Ascending aorta (tissue), 2 donors: ENCODE results near the gene KDM1B. TPM values are rescaled to one million over a fixed set of nuclear protein-coding genes. Genes with fewer than 3 reads are reported as not detected.

Source experiments
- DNase-seq, 2 donors: peaks; one replicate each; pipeline ENCODE4 v3.0.0-alpha.2; 2019; ENCODE audit warnings: low spot score in 2 of 2
- H3K27ac ChIP-seq, 2 donors: fragments of 200-600 bp; sonication (generic); one replicate each; pipeline ENCODE4 v1.5.1; 2016 to 2017; ENCODE audit warnings: mild to moderate bottlenecking in 1 of 2
- H3K27me3 ChIP-seq: fragments of 200-600 bp; sonication (generic); one replicate; pipeline ENCODE4 v1.5.1; 2017
- H3K36me3 ChIP-seq, 2 donors: fragments of 200-600 bp; sonication (generic); one replicate each; pipeline ENCODE4 v1.5.1; 2016
- H3K4me1 ChIP-seq, 2 donors: fragments of 200-600 bp; sonication (generic); one replicate each; pipeline ENCODE4 v1.5.1; 2016 to 2017; ENCODE audit warnings: mild to moderate bottlenecking in 1 of 2
- H3K4me3 ChIP-seq, 2 donors: fragments of 200-600 bp; sonication (generic); one replicate each; pipeline ENCODE4 v1.5.1; 2016 to 2017; ENCODE audit warnings: mild to moderate bottlenecking in 1 of 2
- H3K9me3 ChIP-seq, 2 donors: fragments of 200-600 bp; sonication (generic); one replicate each; pipeline ENCODE4 v1.5.1; 2016
- CTCF ChIP-seq, 3 experiments: fragments of 200-600 bp in 2 of 3; fragments of 450-650 bp in 1 of 3; sonication (generic) in 2 of 3; IDR thresholded peaks; one replicate each; pipeline ENCODE4 v1.5.1; 2016 to 2019; ENCODE audit warnings: antibody characterized with exemption in 3 of 3, mild to moderate bottlenecking in 1 of 3, moderate library complexity in 1 of 3
- intact Hi-C: fragments of 100-400 bp; cut with DNase I; formaldehyde crosslinking; loops from one replicate; pipeline ENCODE4 v1.15.1; 2023
- total RNA-seq: library from RNA; depleted of rRNA; stranded (reverse); fragments of >200 nt; gene quantifications from one replicate; pipeline ENCODE4 v1.1.0, GENCODE V29; 2016

The KDM1B gene
- total RNA-seq, 1 donor from 2014 or later = 4.9 TPM

DNA sequence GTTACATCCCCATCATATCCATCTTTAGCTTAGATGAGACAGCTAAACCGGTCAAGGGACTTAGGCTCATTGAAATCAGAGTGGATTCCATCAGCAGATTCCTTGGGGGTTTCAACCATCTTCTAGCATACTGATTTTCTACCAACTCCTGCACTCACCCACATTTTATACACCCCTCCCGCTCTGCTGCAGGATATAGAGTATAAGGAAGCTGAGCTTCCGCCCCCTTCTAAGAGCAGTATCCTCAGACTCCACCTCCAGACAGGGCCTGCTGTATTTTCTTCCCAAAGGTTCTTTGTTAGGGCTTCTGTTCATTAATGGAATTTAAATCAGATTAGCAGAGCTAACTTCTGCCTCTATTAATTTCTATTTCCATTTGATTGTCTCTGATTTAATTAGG lies 22.9 kb upstream of the KDM1B start:
- no peak for TF ChIP-seq CTCF (IDR thresholded peaks at IDR 0.05)
- no peak overlapping the region for H3K27ac ChIP-seq
- peaks cover 9 to 30% of the 10 kb centered on the region in 2 donors for H3K36me3 ChIP-seq
- H3K4me3 ChIP-seq = no peak overlapping the region
- DNase-seq = no peak
- intact Hi-C loops = no loop called here
- H3K4me1 ChIP-seq = no peaks in the 10 kb centered on the region
- H3K9me3 ChIP-seq = no peaks in the 10 kb centered on the region
- no peaks in the 10 kb centered on the region for H3K27me3 ChIP-seq

DNA sequence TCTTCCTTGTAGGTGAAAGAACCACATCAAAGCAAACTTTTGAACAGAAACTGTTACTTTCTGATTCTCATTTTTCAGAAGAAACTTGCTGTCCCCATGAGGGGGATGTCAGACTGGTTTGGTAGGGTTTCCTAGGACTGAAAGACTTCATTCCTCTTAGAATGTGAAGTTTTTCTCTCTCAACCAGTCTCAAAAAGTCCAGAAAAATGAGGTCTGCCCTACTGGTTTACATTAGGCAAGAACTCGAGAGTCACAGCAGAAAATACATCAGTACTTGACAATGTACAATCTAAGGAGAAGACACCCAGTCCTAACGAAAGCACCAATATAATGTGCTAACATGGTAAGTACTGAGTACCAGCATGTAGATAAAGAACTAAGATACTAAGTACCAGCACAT lies 20.1 kb upstream of the KDM1B start:
- no peak overlapping the region for H3K27ac ChIP-seq
- intact Hi-C loops = no loop called here
- no peaks in the 10 kb centered on the region for H3K9me3 ChIP-seq
- DNase-seq = no peak
- no peaks in the 10 kb centered on the region for H3K27me3 ChIP-seq
- TF ChIP-seq CTCF (IDR thresholded peaks at IDR 0.05) = no peak
- H3K4me1 ChIP-seq = no peaks in the 10 kb centered on the region
- H3K36me3 ChIP-seq = peaks cover 7 to 36% of the 10 kb centered on the region in 2 donors
- no peak overlapping the region for H3K4me3 ChIP-seq

DNA sequence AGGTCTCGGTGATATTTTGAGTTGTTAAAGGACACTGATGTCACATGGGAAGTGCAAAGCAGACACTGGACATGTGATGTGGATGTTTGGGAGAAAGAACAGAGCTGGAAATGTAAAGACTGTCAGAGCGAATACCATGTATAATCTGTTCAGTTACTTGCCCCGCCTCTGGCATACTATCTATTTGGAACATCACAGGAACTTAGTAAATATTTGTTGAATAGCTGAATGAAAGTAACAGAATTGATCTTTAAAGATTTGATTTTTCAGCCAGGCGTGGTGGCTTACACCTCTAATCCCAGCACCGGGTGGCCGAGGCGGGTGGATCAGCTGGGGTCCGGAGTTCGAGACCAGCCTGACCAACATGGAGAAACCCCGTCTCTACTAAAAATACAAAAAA lies 19.0 kb upstream of the KDM1B start:
- Histone ChIP-seq H3K36me3 (peaks cover 6 to 44% of the 10 kb centered on the region in 2 donors), H3K4me1 (no peaks in the 10 kb centered on the region), H3K27me3 (no peaks in the 10 kb centered on the region), H3K9me3 (no peaks in the 10 kb centered on the region), H3K27ac (no peak overlapping the region), H3K4me3 (no peak overlapping the region)
- TF ChIP-seq CTCF (IDR thresholded peaks at IDR 0.05) = no peak
- intact Hi-C loops = no loop called here
- DNase-seq = no peak

GRCh38 chr6:18138906-18139305 lies 16.3 kb upstream of the KDM1B start:
- Histone ChIP-seq H3K27me3 (no peaks in the 10 kb centered on the region), H3K4me1 (no peaks in the 10 kb centered on the region), H3K9me3 (no peaks in the 10 kb centered on the region), H3K27ac (no peak overlapping the region), H3K4me3 (no peak overlapping the region), H3K36me3 (peaks cover 15 to 47% of the 10 kb centered on the region in 2 donors)
- intact Hi-C loops = no loop called here
- no peak for DNase-seq
- TF ChIP-seq CTCF (IDR thresholded peaks at IDR 0.05) = no peak

DNA sequence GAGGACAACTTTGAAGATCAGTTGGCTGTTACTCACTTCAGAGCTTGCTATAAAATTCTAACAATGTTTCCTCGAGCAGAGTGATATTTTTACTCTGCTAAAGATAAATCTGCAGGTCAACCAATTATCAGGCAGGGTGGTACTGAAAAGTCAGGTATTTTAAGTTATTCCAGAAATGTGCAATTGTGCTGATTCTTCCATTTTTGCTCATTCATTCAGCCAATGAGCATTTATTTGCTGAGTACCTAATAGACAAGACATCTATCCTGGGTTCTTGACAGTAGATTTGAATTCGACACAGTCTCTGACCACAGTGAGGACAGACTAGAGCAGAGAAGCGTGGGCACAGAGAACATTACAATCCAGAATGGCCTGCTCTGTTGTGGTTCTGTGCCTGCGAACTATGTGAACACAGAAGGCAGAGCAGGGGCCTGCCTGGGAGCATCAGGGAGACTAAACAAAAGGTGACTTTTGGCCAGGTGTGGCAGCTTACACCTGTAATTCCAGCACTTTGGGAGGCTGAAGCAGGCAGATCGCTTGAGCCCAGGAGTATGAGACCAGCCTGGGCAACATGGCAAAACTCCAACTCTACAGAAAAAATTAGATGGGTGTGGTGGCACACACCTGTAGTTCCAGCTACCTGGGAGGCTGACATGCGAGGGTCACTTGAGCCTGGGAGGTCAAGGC lies 15.1 kb upstream of the KDM1B start:
- no peaks in the 10 kb centered on the region for H3K27me3 ChIP-seq
- H3K36me3 ChIP-seq = peaks cover 15 to 48% of the 10 kb centered on the region in 2 donors
- DNase-seq = no peak
- H3K27ac ChIP-seq = no peak overlapping the region
- intact Hi-C loops = no loop called here
- no peak overlapping the region for H3K4me3 ChIP-seq
- TF ChIP-seq CTCF (IDR thresholded peaks at IDR 0.05) = no peak
- H3K4me1 ChIP-seq = no peaks in the 10 kb centered on the region
- H3K9me3 ChIP-seq = no peaks in the 10 kb centered on the region
